ENCODE data around the gene FEM1B.
A peak's percentile ranks its signal among the peaks of the same experiment; 100 is the strongest.

FEM1B gene

GRCh38 chr15:68235022-68235421 is 42.5 kb upstream of the FEM1B start:
- H3K4me1 ChIP-seq: peaks cover 0 to 4% (median under 1%) of the 10 kb centered on the region in 4 donors
- no peak overlapping the region for H3K27ac ChIP-seq
- intact Hi-C loops (cut with DNase I; ENCODE audit: low total_unique reads): no loop called here
- no peaks in the 10 kb centered on the region for H3K27me3 ChIP-seq
- no peak overlapping the region for H3K4me3 ChIP-seq
- no peak for TF ChIP-seq CTCF (IDR thresholded peaks at IDR 0.05)
- no peaks in the 10 kb centered on the region for H3K36me3 ChIP-seq
- no peaks in the 10 kb centered on the region for H3K9me3 ChIP-seq
- DNase-seq: peak in 1 of 2 donors; percentile 19

- Histone ChIP-seq H3K36me3 (no peaks in the 10 kb centered on the region), H3K4me3 (no peak overlapping the region), H3K4me1 (no peaks in the 10 kb centered on the region), H3K27ac (no peak overlapping the region), H3K27me3 (no peaks in the 10 kb centered on the region), H3K9me3 (peaks cover 0 to 7% (median under 1%) of the 10 kb centered on the region in 3 donors)
- DNase-seq: no peak
- TF ChIP-seq CTCF (IDR thresholded peaks at IDR 0.05): no peak
- intact Hi-C loops (cut with DNase I; ENCODE audit: low total_unique reads): no loop called here
Measured at GRCh38 chr15:68239025-68239424, 38.5 kb upstream of the FEM1B start.

GRCh38 chr15:68241088-68241935 is 36.2 kb upstream of the FEM1B start:
- intact Hi-C loops (cut with DNase I; ENCODE audit: low total_unique reads): no loop called here
- DNase-seq: no peak
- TF ChIP-seq CTCF (IDR thresholded peaks at IDR 0.05): no peak
- no peaks in the 10 kb centered on the region for H3K27me3 ChIP-seq
- no peaks in the 10 kb centered on the region for H3K36me3 ChIP-seq
- no peak overlapping the region for H3K27ac ChIP-seq
- H3K9me3 ChIP-seq: peaks cover 0 to 14% (median 3%) of the 10 kb centered on the region in 3 donors
- no peaks in the 10 kb centered on the region for H3K4me1 ChIP-seq
- no peak overlapping the region for H3K4me3 ChIP-seq

- Histone ChIP-seq H3K36me3 (no peaks in the 10 kb centered on the region), H3K27ac (no peak overlapping the region), H3K9me3 (peaks cover 0 to 14% (median 3%) of the 10 kb centered on the region in 3 donors), H3K4me3 (no peak overlapping the region), H3K4me1 (no peaks in the 10 kb centered on the region), H3K27me3 (no peaks in the 10 kb centered on the region)
- intact Hi-C loops (cut with DNase I; ENCODE audit: low total_unique reads): no loop called here
- TF ChIP-seq CTCF (IDR thresholded peaks at IDR 0.05): no peak
- no peak for DNase-seq
Measured at GRCh38 chr15:68244235-68244634, 33.3 kb upstream of the FEM1B start.

GRCh38 chr15:68249058-68249713 is 28.4 kb upstream of the FEM1B start:
- Histone ChIP-seq H3K4me1 (peaks cover 0 to 4% (median 0%) of the 10 kb centered on the region in 4 donors), H3K4me3 (no peak overlapping the region), H3K27ac (no peak overlapping the region), H3K36me3 (no peaks in the 10 kb centered on the region), H3K9me3 (peaks cover 0 to 6% (median under 1%) of the 10 kb centered on the region in 3 donors), H3K27me3 (no peaks in the 10 kb centered on the region)
- no peak for TF ChIP-seq CTCF (IDR thresholded peaks at IDR 0.05)
- DNase-seq: no peak
- intact Hi-C loops (cut with DNase I; ENCODE audit: low total_unique reads): no loop called here
